HG03064 (cell line): ENCODE data around the gene TTC14.
"Not testable (repeated sequence)": the region's sequence is repeated elsewhere in the genome, so short reads cannot be mapped to it uniquely, and the experiment has no call there.

ENCODE experiments used
- ATAC-seq: cut with Tn5 transposase; IDR thresholded peaks from one replicate; pipeline ENCODE4 v1.9.1; 2021; ENCODE audit warnings: low read depth; ENCODE audit not compliant: unreplicated experiment

The TTC14 gene

GRCh38 chr3:180601688-180602666, at the start of gene TTC14:
Gene TTC14, plus strand, starts transcription at chr3:180602163. Its CDS starts 99 bp downstream, at chr3:180602262.
- peak; percentile 99 for ATAC-seq

- no peak for ATAC-seq
Observed at GRCh38 chr3:180563406-180563805, 38.6 kb upstream of the TTC14 start.

GRCh38 chr3:180564676-180565075, 37.3 kb upstream of the TTC14 start:
- ATAC-seq, result no peak

GRCh38 chr3:180570238-180570637, 31.7 kb upstream of the TTC14 start:
- ATAC-seq, result no peak

- ATAC-seq, result peak; percentile 63
Observed at GRCh38 chr3:180571831-180572598, 29.9 kb upstream of the TTC14 start.

GRCh38 chr3:180575571-180575970, 26.4 kb upstream of the TTC14 start:
- ATAC-seq, result no peak

- ATAC-seq, result no peak
Observed at GRCh38 chr3:180580934-180581333, 21.0 kb upstream of the TTC14 start.

- no peak for ATAC-seq
Observed at GRCh38 chr3:180590396-180590795, 11.6 kb upstream of the TTC14 start.

GRCh38 chr3:180593631-180594030, 8.3 kb upstream of the TTC14 start:
- not testable (repeated sequence) for ATAC-seq

GRCh38 chr3:180594631-180595558, 7.1 kb upstream of the TTC14 start:
- ATAC-seq, result peak; percentile 62

- ATAC-seq, result no peak
Observed at GRCh38 chr3:180595559-180595935, 6.4 kb upstream of the TTC14 start.

- ATAC-seq, result no peak
Observed at GRCh38 chr3:180600473-180600872, 1.5 kb upstream of the TTC14 start.

GRCh38 chr3:180611006-180611405, 9.0 kb downstream of the TTC14 start:
- ATAC-seq, result no peak

- no peak for ATAC-seq
Observed at GRCh38 chr3:180612364-180612763, 10.4 kb downstream of the TTC14 start.

GRCh38 chr3:180615954-180616353, 14.0 kb downstream of the TTC14 start:
- no peak for ATAC-seq

GRCh38 chr3:180617049-180617448, 15.1 kb downstream of the TTC14 start:
- ATAC-seq, result no peak

- ATAC-seq, result not testable (repeated sequence)
Observed at GRCh38 chr3:180618563-180618962, 16.6 kb downstream of the TTC14 start.

GRCh38 chr3:180619723-180620122, 17.8 kb downstream of the TTC14 start:
- no peak for ATAC-seq

- no peak for ATAC-seq
Observed at GRCh38 chr3:180624714-180625113, 22.8 kb downstream of the TTC14 start.

GRCh38 chr3:180626844-180627243, 24.9 kb downstream of the TTC14 start:
- ATAC-seq, result peak; percentile 91
